Activated CD8-positive, alpha-beta memory T cell treated with anti-CD3 and anti-CD28 coated beads for 36 hours (primary cell): ENCODE data around the gene SYNGR1. TPM values are rescaled to one million over a fixed set of nuclear protein-coding genes. Genes with fewer than 3 reads are reported as not detected.

Experiments used
- CTCF ChIA-PET: fragments of 350-600 bp; sonication (Branson Sonifier 250); formaldehyde crosslinking; loops from one replicate; lab custom pipeline; 2021; ENCODE audit warnings: antibody characterized with exemption; lab: Charles Lee
- POLR2A ChIA-PET: fragments of 350-600 bp; sonication (Branson Sonifier 250); formaldehyde crosslinking; loops from one replicate; lab custom pipeline; 2021; ENCODE audit warnings: antibody characterized with exemption; lab: Charles Lee
- total RNA-seq, 2 experiments: library from RNA; stranded (reverse); gene quantifications; one replicate each; pipeline ENCODE4 v1.2.3, GENCODE V29; 2021

SYNGR1 gene
- total RNA-seq, 2 experiments from 2014 or later = 3.8 to 4.2 TPM

DNA sequence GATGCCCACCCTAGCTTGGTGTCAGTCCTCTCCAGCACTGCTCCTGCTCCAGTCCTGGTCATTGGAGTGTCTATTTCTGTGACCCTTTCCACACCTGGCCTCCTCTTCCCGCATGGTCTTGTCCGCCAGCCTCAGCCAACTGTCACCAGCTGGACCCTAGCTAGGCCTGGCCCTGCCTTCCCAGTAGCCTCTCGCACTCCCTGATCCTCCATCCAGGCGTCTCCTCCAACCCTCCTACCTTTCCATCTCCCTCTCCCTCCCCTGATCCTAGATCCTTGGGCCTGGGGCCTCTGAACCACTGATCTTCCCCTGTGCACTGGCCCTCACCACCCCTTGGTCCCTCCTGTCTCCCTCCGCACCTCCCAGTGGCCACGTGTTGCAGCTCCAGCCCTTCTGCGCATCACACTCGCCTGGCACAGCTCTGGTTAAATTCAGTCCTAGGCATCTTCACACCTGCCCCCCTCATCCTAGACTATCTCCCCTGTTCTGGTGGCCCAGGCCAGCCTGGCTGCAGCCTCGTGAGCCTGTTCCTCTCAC is 9.9 kb downstream of the SYNGR1 start:
- ChIA-PET POLR2A (no interaction called here), CTCF (interaction anchor here (0.9 kb wide), 1 partner anchor 12 kb away, joined by 4 read pairs; no protein-coding TSS in a partner anchor)

DNA sequence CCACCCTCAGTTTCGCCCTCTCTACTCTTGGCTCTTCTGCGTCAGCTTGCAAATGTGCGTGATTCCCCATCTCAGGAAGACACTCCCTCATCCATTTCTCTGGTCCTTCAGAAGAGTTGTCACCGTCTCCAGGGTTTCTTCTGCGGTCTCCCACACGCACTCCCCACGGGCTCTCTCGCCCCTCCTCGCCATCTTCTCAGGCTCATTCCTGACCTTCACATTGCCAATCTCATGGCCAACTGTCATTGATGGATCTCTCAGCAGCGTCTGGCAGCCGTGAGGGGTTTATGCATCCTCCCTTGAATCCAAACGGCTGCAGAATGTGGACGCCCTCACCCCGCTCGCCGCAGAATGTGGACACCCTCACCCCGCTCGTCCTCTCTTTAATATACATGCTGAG is 10.5 kb downstream of the SYNGR1 start:
- ChIA-PET CTCF (no interaction called here), POLR2A (no interaction called here)

GRCh38 chr22:39360674-39361413 is 11.1 kb downstream of the SYNGR1 start:
- ChIA-PET CTCF (no interaction called here), POLR2A (no interaction called here)

GRCh38 chr22:39361496-39361895 is 11.7 kb downstream of the SYNGR1 start:
- POLR2A ChIA-PET = no interaction called here
- CTCF ChIA-PET = no interaction called here

- ChIA-PET CTCF (no interaction called here), POLR2A (no interaction called here)
Measured at GRCh38 chr22:39362271-39362670, 12.5 kb downstream of the SYNGR1 start.

- POLR2A ChIA-PET = no interaction called here
- CTCF ChIA-PET = no interaction called here
Measured at GRCh38 chr22:39362932-39363331, 13.1 kb downstream of the SYNGR1 start.

DNA sequence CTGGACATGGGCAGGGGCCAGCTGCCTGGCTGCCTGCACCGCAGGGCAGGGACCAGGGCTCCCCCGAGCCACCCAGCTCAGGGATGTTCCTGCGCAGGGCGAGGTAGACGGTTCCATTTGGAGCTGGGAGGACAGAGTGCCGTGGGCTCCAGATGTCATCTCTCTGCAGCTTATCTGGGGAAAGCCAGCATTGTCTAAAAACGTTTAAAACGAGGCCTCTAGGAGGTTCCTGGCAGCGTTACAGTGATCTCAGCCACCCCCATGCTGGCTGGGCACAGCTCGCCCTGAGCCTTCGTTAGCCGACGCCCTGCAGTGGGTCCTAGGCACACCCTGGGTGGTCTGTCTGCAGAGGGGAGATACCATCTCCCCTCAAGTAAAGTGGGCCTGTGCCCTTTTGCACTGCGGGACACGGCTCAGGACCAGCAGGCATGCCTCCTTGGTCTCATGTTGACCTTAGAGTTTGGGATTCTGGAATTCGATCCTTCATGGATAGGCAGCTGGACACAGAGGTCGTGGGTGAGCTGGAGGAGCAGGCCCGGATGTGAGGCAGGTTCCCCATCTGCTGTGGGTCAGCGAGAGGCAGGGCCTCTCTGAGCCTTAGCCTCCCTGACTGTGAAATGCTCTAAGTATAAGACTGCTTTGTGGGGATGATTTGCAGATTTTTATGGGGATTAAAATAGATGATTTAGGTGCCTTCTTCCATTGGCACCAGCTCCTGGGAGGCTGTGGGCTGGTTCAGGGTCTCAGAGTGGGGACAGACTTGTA is 14.1 kb downstream of the SYNGR1 start:
- ChIA-PET CTCF (no interaction called here), POLR2A (no interaction called here)

DNA sequence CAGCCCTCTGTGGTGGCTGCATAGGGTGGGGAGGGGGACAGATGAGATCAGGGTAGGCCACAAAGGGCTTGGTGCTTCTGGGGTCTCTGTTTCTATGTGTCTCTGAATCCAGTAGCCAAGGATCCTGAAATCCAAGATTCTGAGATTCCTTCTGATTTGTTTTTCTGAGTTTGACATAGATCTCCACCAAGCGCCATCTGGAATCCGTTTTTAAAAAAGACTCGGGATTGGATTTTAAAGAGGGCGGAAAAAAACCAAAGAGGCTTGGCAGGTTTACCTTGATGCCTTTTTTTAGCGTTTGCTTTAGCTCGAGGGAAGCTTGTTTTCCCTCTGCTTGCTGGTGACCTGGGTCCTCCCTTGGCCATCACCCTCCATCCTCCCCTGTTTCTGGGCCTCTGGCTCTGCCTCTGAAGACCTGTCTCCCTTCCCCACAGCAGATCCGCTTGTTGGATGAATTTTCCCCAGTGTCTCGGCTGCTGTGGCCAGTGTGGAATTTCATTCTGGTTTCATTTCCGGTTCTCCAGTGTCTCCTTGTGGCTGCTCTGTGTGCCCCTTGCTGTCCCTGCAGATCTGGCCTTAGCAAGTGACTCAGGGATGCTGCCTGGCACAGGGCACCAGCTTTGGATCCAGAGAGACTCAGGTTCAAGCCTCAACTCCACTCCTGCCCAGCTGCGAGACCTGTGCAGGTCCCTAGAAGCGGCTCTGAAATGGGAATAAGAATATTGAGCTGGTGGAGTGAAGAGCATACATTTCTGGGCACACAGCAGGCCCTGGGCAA is 15.1 kb downstream of the SYNGR1 start:
- ChIA-PET CTCF (no interaction called here), POLR2A (no interaction called here)

DNA sequence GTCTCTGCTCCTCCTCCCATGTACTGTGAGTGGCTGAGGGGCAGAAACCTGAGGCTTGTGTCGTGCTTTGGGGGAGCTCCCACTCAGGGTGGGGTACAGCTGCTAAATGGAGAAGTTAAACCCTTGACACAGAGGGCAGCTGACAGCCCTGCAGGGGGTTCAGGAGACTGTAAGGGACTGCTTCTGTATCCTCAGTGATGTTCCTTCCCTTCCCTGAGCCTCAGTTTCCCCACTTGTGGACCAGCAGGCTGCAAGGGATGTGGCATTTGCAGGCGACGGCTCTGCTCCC is 15.6 kb downstream of the SYNGR1 start:
- ChIA-PET POLR2A (no interaction called here), CTCF (no interaction called here)

DNA sequence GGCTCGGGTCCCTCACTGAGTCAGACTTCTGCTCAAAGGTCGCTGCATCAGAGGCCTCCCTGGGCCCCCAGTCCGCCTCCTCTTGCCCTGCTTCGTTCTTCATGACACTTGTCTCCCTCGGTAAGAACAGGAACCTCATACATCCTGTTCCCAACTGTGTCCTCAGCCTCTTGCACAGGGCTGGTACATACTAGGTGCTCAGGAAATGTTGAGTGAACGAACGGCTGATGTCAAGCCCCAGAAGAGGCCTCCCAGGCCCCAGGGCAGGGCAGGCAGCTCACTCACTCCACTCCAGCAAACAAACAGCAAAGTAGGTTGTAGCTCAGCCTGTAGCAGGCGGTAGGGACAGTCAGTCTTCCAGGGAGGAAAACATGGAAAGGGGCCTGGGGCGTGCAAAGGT is 17.2 kb downstream of the SYNGR1 start:
- POLR2A ChIA-PET = no interaction called here

GRCh38 chr22:39368461-39368911 is 18.7 kb downstream of the SYNGR1 start:
- ChIA-PET POLR2A (no interaction called here), CTCF (no interaction called here)

More for the DNA sequence above, 17.2 kb downstream of the SYNGR1 start:
- CTCF ChIA-PET = interaction anchor here (0.5 kb wide), 1 partner anchor 46 kb away, joined by 4 read pairs; no protein-coding TSS in a partner anchor

GRCh38 chr22:39369186-39369585 is 19.4 kb downstream of the SYNGR1 start:
- CTCF ChIA-PET = no interaction called here

GRCh38 chr22:39369586-39369985 is 19.8 kb downstream of the SYNGR1 start:
- ChIA-PET POLR2A (no interaction called here), CTCF (interaction anchor here (0.6 kb wide), 1 partner anchor 24 kb away, joined by 6 read pairs; no protein-coding TSS in a partner anchor)

More at GRCh38 chr22:39369186-39369585, 19.4 kb downstream of the SYNGR1 start:
- POLR2A ChIA-PET = no interaction called here

DNA sequence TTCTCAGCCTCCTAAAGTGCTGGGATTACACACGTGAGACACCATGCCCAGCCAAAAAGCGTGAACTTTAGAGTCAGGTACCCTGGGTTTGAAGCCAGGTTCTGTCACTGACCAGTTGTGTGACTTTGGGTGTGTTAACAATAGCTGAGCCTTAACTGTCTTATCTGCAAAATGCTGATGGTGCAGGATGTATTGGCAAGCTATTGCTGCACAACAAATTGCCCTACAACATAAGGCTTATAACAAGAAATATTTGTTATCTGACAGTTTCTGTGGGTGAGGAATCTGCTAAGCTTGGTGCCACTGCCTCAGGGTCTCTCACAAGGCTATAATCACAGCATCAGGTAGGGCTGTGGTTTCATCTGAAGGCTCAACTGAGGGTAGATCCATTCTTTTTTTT is 21.9 kb downstream of the SYNGR1 start:
- POLR2A ChIA-PET = interaction anchor here (0.6 kb wide), 1 partner anchor 525 kb away, joined by 5 read pairs; no protein-coding TSS in a partner anchor
- CTCF ChIA-PET = interaction anchor here (0.6 to 1.1 kb wide), 2 partner anchors 13 to 28 kb away, joined by 3 to 4 read pairs; partner anchors contain the start of gene TAB1

DNA sequence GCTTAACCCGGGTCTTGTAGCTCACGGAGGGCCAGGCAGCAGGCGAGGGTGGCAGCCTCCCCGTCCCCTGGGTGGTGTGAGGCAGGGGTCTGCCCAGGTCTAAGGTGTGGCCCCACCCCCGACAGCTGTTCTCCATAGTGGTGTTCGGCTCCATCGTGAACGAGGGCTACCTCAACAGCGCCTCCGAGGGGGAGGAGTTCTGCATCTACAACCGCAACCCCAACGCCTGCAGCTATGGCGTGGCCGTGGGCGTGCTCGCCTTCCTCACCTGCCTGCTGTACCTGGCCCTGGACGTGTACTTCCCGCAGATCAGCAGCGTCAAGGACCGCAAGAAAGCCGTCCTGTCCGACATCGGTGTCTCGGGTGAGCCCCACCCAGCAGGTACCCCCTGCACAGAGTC is 24.4 kb downstream of the SYNGR1 start:
- ChIA-PET POLR2A (no interaction called here), CTCF (no interaction called here)

- ChIA-PET CTCF (no interaction called here), POLR2A (no interaction called here)
Measured at GRCh38 chr22:39374801-39375200, 25.0 kb downstream of the SYNGR1 start.

DNA sequence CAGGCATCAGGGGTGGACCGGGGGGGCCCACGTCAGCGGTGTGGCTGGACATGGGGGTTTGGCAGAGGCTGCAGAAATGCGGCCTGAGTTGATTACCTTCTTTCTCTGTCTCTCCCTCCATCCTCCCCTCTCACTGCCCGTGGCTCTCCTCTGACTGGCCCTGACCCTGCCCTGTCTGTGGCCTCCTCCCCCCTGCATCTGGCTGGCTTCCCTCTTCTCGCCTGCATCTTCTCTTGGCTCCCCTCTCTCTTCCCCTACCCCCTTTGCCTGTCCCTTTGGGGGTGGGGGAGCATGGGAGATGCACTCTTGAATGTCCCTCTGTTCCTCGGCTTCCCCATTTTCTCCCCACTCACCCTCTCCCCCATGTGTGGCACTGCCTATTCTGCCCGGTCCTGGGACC is 25.9 kb downstream of the SYNGR1 start:
- CTCF ChIA-PET = no interaction called here
- POLR2A ChIA-PET = no interaction called here

DNA sequence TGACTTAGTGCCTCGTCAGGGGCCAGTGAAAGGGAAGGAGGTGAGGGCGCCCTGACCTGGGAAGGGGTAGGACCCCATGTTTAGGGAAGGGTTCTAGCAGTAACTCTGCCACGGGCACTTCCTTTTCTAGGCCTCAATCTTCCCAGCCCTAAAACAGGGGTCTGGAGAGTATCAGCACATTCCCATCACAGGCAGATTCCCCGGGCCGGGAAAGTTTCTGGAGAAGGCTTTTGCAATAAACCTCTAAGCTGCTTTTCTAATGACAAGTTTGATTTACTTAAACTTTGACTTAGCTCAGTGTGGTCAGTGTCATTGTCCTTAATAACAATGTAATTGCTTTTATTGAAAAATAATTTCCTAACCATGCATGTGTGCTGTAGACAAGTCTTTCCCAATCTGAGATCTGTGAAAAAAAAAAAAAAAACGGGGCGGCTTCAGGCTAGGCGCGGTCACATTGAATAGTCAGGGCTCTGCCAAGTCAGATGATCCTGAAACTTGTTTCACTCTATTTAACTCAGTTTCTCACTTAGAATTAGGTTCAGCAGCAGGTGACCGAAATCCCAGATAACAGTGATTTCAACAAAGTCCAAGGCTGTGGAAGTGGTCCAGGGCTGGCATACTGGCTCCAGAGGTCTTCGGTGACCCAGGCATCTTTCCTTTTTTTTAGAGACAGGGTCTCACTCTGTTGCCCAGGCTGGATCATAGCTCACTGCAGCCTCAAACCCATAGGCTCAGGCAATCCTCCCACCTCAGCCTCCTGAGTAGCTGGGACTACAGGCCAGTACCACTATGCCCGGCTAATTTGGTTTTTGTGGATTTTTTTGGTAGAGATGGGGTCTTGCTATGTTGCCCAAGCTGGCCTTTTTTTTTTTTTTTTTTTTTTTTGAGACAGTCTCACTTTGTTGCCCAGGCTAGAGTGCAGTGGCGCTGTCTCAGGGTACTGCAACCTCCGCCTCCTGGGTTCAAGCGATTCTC is 30.3 kb downstream of the SYNGR1 start:
- POLR2A ChIA-PET = interaction anchor here (0.7 kb wide), 1 partner anchor 1056 kb away, joined by 6 read pairs; no protein-coding TSS in a partner anchor
- CTCF ChIA-PET = interaction anchor here (0.7 kb wide), 1 partner anchor 732 kb away, joined by 3 read pairs; no protein-coding TSS in a partner anchor
